IPS-18a (cell line): Measurements from ENCODE around the gene ZNF581.

ENCODE experiments used
- H3K27ac ChIP-seq: one replicate; pipeline ENCODE4 v1.5.1; 2013; ENCODE audit warnings: low read length
- H3K27me3 ChIP-seq: one replicate; pipeline ENCODE4 v1.6.1; 2013; ENCODE audit warnings: mild to moderate bottlenecking, low read length; ENCODE audit not compliant: control insufficient read depth, insufficient read depth
- H3K36me3 ChIP-seq: one replicate; pipeline ENCODE4 v1.6.1; 2013; ENCODE audit warnings: low read depth, low read length; ENCODE audit not compliant: control insufficient read depth
- H3K4me1 ChIP-seq: one replicate; pipeline ENCODE4 v1.6.1; 2013; ENCODE audit warnings: low read depth, low read length; ENCODE audit not compliant: control insufficient read depth
- H3K4me3 ChIP-seq: one replicate; pipeline ENCODE4 v1.5.1; 2013; ENCODE audit warnings: low read length
- H3K9ac ChIP-seq: one replicate; pipeline ENCODE4 v1.6.1; 2013; ENCODE audit warnings: mild to moderate bottlenecking, low read length, moderate library complexity
- H3K9me3 ChIP-seq: one replicate; pipeline ENCODE4 v1.6.1; 2013; ENCODE audit warnings: low read depth, low read length; ENCODE audit not compliant: control insufficient read depth

The ZNF581 gene

DNA sequence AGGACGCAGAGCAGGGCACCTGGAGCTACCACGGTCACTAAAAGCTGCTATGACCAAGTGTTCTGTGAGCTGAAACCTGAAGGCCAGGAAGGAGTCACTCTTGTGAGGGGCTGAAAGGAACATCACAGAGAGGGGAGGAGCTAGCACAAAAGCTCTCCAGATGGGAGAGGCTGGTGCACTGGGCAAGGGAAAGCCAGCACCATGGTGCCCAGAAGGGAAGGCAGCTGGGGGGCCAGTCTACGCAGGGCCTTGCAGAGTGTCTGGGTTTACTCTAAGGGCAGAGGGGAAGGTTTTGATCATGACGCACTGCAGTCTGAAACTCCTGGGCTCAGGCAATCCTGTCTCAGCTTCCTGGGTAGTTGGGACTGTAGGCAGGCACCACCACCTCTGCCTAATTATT, 6.7 kb upstream of the ZNF581 start:
- H3K9me3 ChIP-seq: no peaks in the 10 kb centered on the region
- H3K4me3 ChIP-seq: no peak overlapping the region
- no peak overlapping the region for H3K27ac ChIP-seq

GRCh38 chr19:55637534-55637933, 5.9 kb upstream of the ZNF581 start:
- Histone ChIP-seq H3K36me3 (no peaks in the 10 kb centered on the region), H3K27ac (no peak overlapping the region), H3K9ac (no peak overlapping the region), H3K4me3 (no peak overlapping the region), H3K9me3 (no peaks in the 10 kb centered on the region), H3K27me3 (no peaks in the 10 kb centered on the region), H3K4me1 (no peaks in the 10 kb centered on the region)

More for the DNA sequence above, 6.7 kb upstream of the ZNF581 start:
- Histone ChIP-seq H3K4me1 (no peaks in the 10 kb centered on the region), H3K36me3 (no peaks in the 10 kb centered on the region), H3K27me3 (no peaks in the 10 kb centered on the region), H3K9ac (no peak overlapping the region)

DNA sequence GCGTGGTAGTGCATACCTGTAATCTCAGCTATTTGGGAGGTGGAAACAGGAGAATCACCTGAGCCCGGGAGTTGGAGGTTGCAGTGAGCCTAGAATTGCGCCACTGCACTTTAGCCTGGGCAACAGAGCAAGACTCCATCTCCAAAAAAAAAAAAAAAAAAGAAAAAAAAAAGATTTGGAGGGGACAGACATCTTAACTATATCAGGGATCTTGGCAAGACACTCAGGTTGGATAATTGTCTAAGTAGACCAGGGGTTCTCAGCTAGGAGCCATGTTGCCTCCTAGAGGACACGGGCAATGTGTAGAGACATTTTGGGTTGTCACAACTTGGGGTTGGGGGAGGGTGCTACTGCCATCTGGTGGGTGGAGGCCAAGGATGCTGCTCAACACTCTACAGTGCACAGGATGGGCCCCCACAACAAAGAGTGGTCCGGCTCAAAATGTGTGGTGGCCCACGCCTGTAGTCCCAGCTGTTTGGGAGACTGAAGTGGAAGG, 4.5 kb upstream of the ZNF581 start:
- H3K27me3 ChIP-seq: no peaks in the 10 kb centered on the region
- H3K27ac ChIP-seq: no peak overlapping the region
- H3K36me3 ChIP-seq: no peaks in the 10 kb centered on the region
- H3K4me1 ChIP-seq: peaks cover 7% of the 10 kb centered on the region
- H3K9me3 ChIP-seq: no peaks in the 10 kb centered on the region
- no peak overlapping the region for H3K9ac ChIP-seq
- H3K4me3 ChIP-seq: no peak overlapping the region

DNA sequence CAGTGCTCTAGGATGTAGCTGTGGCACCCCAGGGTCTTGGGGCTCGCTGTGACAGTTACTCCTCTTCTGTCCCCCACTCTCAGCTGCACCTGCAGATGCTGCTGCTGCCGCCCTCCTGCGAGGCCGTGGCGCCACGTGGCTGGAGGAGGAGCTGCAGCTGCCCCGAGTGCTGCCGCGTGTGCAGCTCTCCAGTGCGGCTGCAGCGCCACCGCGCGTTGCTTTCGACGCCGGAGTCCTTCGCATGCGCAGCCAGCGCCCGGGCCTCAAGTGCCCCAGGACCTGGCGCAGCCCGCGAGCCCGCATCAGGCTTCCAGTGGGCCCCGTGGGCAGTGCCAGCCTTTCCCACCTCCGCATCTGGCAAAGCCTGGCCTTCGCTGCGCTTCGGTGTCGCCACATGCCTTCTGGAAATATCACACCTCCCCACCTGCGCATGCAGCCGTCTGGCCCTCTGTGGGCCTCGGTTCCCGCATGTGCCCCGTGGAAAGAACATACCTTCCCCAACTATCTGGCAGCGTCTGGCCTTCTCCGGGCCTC, 3.3 kb upstream of the ZNF581 start:
- Histone ChIP-seq H3K9me3 (no peaks in the 10 kb centered on the region), H3K4me1 (peaks cover 7% of the 10 kb centered on the region), H3K36me3 (peaks cover 6% of the 10 kb centered on the region), H3K27ac (no peak overlapping the region), H3K27me3 (no peaks in the 10 kb centered on the region), H3K4me3 (peak overlapping the region; percentile 88), H3K9ac (peak overlapping the region; percentile 92)

DNA sequence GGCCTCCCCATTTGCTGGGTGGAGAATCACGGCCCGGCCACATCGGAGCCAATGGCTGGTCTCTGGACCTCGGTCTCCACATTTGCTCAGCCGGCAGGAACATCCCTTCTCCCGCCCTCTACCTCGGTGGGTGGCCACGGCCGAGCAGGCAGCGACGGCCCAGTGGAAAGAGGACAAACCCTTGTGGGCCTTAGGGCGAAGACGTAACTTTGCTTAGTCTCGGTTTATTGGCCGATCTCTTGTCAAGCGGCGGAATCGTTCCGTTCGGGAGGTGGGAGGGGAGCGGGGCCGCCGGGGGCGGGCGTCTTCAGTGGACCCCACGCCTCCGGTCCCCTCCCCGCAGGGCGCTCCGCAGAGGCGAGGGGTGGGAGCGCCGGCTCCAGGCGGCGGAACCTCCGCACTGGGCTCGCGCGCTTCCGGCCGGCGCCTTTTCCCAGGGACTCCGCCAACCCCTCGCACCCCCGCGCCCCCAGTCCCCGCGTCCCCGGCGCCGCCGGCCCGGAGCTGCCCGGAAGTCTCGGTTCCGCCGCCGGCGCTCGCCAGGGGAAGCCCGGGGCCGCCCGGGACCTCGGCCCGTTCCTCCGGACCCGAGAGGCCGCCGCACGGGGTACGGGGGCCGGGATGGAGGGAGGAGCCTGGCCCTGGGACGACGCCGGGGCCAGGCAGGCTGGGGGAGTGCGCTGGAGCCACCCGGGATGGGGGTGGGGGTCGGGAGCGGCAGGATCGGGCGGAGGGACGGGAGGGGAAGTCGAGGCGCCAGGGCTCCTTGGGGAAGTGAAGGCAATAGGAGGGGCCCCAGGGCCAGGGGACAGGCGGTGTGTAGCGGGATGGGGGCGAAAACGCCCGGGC, 2.6 kb upstream of the ZNF581 start, which contains the start of gene ZNF580:
Gene ZNF580, plus strand, starts transcription at position 426 of the 849 bp plus-strand sequence. CDS start 1,507 bp downstream, outside the sequence.
- peak within 1 kb of the TSS; percentile 92 for H3K9ac ChIP-seq
- H3K4me3 ChIP-seq: peak within 1 kb of the TSS; percentile 88
- H3K4me1 ChIP-seq: peaks cover 7% of the 10 kb centered on the region
- H3K27ac ChIP-seq: peak within 1 kb of the TSS; percentile 57
- H3K36me3 ChIP-seq: peaks cover 13% of the 10 kb centered on the region
- H3K27me3 ChIP-seq: no peaks in the 10 kb centered on the region
- H3K9me3 ChIP-seq: no peaks in the 10 kb centered on the region

- Histone ChIP-seq H3K9ac (peak overlapping the region; percentile 92), H3K36me3 (peaks cover 14% of the 10 kb centered on the region), H3K27ac (peak overlapping the region; percentile 57), H3K4me1 (peaks cover 7% of the 10 kb centered on the region), H3K9me3 (no peaks in the 10 kb centered on the region), H3K4me3 (peak overlapping the region; percentile 88), H3K27me3 (no peaks in the 10 kb centered on the region)
Measured at GRCh38 chr19:55641426-55642152, 1.9 kb upstream of the ZNF581 start.

DNA sequence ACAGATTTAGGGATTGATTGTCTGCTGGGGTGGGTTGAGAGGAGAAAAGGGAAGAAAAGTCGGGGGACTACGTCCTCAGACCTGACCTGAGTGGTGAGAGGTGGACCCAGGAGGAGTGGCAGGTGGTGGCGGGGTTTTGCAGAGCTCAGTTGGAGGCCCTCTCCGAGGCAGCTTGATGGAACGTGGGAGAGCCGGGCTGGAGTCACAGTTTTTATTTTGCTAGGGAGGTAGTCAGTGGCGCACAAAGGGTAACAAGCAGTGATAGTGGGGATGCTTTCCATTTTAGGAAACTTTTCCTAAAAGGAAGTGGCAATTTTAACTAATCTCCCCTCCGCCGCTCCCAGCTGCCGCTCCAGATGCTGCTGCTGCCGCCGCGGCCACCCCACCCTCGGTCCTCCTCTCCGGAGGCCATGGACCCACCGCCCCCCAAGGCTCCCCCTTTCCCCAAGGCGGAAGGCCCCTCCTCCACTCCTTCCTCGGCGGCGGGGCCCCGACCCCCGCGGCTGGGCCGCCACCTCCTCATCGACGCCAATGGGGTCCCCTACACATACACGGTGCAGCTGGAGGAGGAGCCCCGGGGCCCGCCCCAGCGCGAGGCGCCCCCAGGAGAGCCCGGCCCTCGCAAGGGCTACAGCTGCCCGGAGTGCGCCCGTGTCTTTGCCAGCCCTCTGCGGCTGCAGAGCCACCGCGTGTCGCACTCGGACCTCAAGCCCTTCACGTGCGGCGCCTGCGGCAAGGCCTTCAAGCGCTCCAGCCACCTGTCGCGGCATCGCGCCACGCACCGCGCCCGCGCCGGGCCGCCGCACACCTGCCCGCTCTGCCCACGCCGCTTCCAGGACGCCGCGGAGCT, 1.1 kb upstream of the ZNF581 start:
- Histone ChIP-seq H3K36me3 (peaks cover 14% of the 10 kb centered on the region), H3K9me3 (no peaks in the 10 kb centered on the region), H3K9ac (peak overlapping the region; percentile 92), H3K4me1 (peaks cover 10% of the 10 kb centered on the region), H3K27me3 (no peaks in the 10 kb centered on the region), H3K27ac (no peak overlapping the region), H3K4me3 (peak overlapping the region; percentile 88)

DNA sequence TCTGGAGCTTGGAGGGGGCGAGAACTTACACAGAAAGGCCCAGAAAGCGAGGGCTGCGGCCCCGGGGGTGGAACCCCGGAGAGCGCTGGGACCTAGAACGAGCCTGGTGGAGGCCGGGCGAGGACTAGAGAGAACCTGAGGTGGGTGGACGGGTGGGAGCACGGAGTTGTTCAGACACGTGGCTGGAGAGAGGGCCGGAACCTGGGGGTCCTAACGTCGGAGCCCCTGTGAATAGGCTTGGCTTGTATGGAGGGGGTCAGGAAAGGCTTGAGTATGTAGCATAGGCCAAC, 383 bp downstream of the ZNF581 start:
- peak overlapping the region; percentile 88 for H3K4me3 ChIP-seq
- peak overlapping the region; percentile 92 for H3K9ac ChIP-seq
- no peaks in the 10 kb centered on the region for H3K9me3 ChIP-seq
- H3K4me1 ChIP-seq: peaks cover 13% of the 10 kb centered on the region
- peaks cover 14% of the 10 kb centered on the region for H3K36me3 ChIP-seq
- no peak overlapping the region for H3K27ac ChIP-seq
- no peaks in the 10 kb centered on the region for H3K27me3 ChIP-seq

DNA sequence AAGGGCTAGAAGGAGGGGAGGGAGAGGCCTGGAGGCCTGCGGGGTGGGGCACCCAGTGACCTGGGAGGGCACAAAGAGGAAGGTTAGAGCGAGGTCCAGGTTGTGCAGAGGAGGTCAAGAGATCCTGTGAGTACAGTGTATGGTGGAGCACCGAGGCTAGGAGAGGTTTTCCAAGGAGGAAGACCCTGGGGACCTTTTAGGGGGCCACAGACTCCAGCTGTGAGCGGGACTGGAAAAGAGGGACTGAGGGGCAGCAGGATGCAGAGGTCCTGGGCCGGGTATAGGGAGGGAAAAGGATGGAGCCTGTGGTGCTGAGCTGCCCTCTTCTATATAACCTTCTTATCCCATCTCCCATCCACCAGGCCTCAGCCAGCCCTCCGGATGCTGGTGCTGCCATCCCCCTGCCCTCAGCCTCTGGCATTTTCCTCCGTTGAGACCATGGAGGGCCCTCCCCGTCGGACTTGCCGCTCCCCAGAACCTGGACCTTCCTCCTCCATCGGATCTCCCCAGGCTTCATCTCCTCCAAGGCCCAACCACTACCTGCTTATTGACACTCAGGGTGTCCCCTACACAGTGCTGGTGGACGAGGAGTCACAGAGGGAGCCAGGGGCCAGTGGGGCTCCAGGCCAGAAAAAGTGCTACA, 863 bp downstream of the ZNF581 start:
- Histone ChIP-seq H3K36me3 (peaks cover 14% of the 10 kb centered on the region), H3K27ac (no peak overlapping the region), H3K4me1 (peaks cover 13% of the 10 kb centered on the region), H3K4me3 (peak overlapping the region; percentile 88), H3K27me3 (no peaks in the 10 kb centered on the region), H3K9me3 (no peaks in the 10 kb centered on the region), H3K9ac (peak overlapping the region; percentile 92)

- no peak overlapping the region for H3K9ac ChIP-seq
Measured at GRCh38 chr19:55644842-55645511, 1.5 kb downstream of the ZNF581 start.

More at GRCh38 chr19:55644842-55645511, 1.5 kb downstream of the ZNF581 start:
- Histone ChIP-seq H3K4me1 (peaks cover 13% of the 10 kb centered on the region), H3K9me3 (no peaks in the 10 kb centered on the region), H3K36me3 (peaks cover 14% of the 10 kb centered on the region), H3K27ac (no peak overlapping the region), H3K27me3 (no peaks in the 10 kb centered on the region), H3K4me3 (peak overlapping the region; percentile 88)
